MM.1S (cell line): ENCODE data around the gene SPATA6.

Experiments
- DNase-seq: peaks from one replicate; pipeline ENCODE4 v3.0.0-alpha.2; 2015
- H2AFZ ChIP-seq: fragments of 300-600 bp; sonication (generic); 2 replicates; pipeline ENCODE4 v1.6.0; 2016; ENCODE audit warnings: antibody characterized with exemption, low read length
- H3F3A ChIP-seq: fragments of 300-600 bp; sonication (generic); 2 replicates; pipeline ENCODE4 v1.6.1; 2016; ENCODE audit warnings: mild to moderate bottlenecking, antibody characterized with exemption, low read length, moderate library complexity, mixed read lengths; ENCODE audit not compliant: insufficient read depth
- H3K27ac ChIP-seq: fragments of 300-600 bp; sonication (generic); 2 replicates; pipeline ENCODE4 v1.5.1; 2016; ENCODE audit warnings: mild to moderate bottlenecking, low read length
- H3K27me3 ChIP-seq: fragments of 300-600 bp; sonication (generic); replicated peaks from 2 replicates; pipeline ENCODE4 v1.6.0; 2016; ENCODE audit warnings: low read length; ENCODE audit not compliant: insufficient read depth
- H3K36me3 ChIP-seq: fragments of 300-600 bp; sonication (generic); replicated peaks from 2 replicates; pipeline ENCODE4 v1.6.1; 2016; ENCODE audit warnings: mild to moderate bottlenecking, low read length, mixed read lengths; ENCODE audit not compliant: insufficient read depth
- H3K4me1 ChIP-seq: fragments of 300-600 bp; sonication (generic); 2 replicates; pipeline ENCODE4 v1.6.1; 2016; ENCODE audit warnings: low read length, mixed read lengths
- H3K4me2 ChIP-seq: fragments of 300-600 bp; sonication (generic); 2 replicates; pipeline ENCODE4 v1.6.0; 2016; ENCODE audit warnings: low read depth, low read length
- H3K4me3 ChIP-seq: fragments of 300-600 bp; sonication (generic); 2 replicates; pipeline ENCODE4 v1.5.1; 2016; ENCODE audit warnings: low read length, mixed read lengths
- H3K79me2 ChIP-seq: fragments of 300-600 bp; sonication (generic); 2 replicates; pipeline ENCODE4 v1.6.1; 2016; ENCODE audit warnings: mixed run types, low read length, mixed read lengths
- H3K9ac ChIP-seq: fragments of 300-600 bp; sonication (generic); 2 replicates; pipeline ENCODE4 v1.6.1; 2016; ENCODE audit warnings: low read length, mixed read lengths
- H3K9me2 ChIP-seq: fragments of 300-600 bp; sonication (generic); replicated peaks from 2 replicates; pipeline ENCODE4 v1.6.1; 2016; ENCODE audit warnings: mild to moderate bottlenecking, low read length, mixed read lengths; ENCODE audit not compliant: insufficient read depth
- H3K9me3 ChIP-seq: fragments of 300-600 bp; sonication (generic); replicated peaks from 2 replicates; pipeline ENCODE4 v1.6.1; 2016; ENCODE audit warnings: mild to moderate bottlenecking, low read length, mixed read lengths; ENCODE audit not compliant: insufficient read depth
- H4K20me1 ChIP-seq: fragments of 300-600 bp; sonication (generic); 2 replicates; pipeline ENCODE4 v1.6.1; 2016; ENCODE audit warnings: mild to moderate bottlenecking, low read length, moderate library complexity, mixed read lengths; ENCODE audit not compliant: insufficient read depth
- CTCF ChIP-seq: fragments of 300-600 bp; sonication (generic); IDR thresholded peaks from 2 replicates; pipeline ENCODE4 v1.5.1; 2016; ENCODE audit warnings: antibody characterized with exemption, low read length, mixed read lengths
- EZH2 ChIP-seq: fragments of 300-600 bp; sonication (generic); optimal IDR thresholded peaks from 2 replicates; pipeline ENCODE3; 2017; ENCODE audit warnings: low read depth, mild to moderate bottlenecking, antibody characterized with exemption, low read length, mixed read lengths
- EZH2phosphoT487 ChIP-seq: fragments of 300-600 bp; sonication (generic); IDR thresholded peaks from 2 replicates; pipeline ENCODE4 v1.6.1; 2018; ENCODE audit warnings: antibody characterized with exemption, low read length

SPATA6 gene

DNA sequence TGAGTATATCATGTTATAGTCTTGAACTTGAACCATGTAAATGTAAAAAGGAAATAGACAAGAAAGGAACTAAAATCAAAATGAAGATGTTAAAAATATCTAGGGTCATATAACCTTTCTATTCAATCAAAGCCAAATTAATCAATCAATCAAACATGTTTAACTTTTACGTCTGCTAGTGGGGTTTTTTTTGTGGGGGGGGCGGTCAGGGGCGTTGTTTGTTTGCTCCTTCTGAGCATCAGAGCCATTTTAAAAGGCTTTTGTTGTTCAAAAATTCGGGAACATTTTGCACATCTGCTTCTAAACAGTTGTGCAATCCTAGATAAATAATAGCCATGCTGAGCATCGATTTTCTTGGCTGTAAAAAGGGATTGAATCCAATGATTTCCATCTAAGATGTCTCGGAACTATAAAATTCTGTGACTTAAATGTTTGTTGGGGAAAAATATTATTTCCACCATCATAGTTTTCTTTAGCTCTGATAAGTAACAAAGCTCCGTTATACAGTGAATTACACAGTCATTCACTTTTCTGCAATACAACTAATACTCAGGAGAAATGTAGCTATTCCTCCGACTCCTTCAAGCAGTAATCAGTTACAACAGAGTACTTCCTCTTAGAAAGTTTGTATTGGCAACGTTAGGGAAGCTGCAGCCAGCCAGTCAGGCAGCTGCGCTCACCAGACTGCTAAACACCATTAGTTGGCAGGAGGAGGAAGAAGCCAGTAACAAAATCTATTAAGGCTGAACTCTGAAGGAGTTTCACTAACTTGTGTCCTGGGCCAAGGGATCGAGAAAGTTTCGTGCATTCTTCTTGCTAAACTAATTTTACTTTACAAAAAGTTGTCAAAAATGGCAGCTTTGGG lies 2.2 kb downstream of the SPATA6 start:
- no peak overlapping the region for H3K4me3 ChIP-seq
- no peak overlapping the region for H3K4me2 ChIP-seq
- H4K20me1 ChIP-seq = no peaks in the 10 kb centered on the region
- H3F3A ChIP-seq = no peaks in the 10 kb centered on the region
- H2AFZ ChIP-seq = no peak overlapping the region
- H3K27me3 ChIP-seq = no peaks in the 10 kb centered on the region
- no peak for TF ChIP-seq EZH2phosphoT487
- no peak for TF ChIP-seq CTCF
- no peak for TF ChIP-seq EZH2
- H3K9me3 ChIP-seq = no peaks in the 10 kb centered on the region
- no peaks in the 10 kb centered on the region for H3K9me2 ChIP-seq
- no peaks in the 10 kb centered on the region for H3K36me3 ChIP-seq
- H3K27ac ChIP-seq = no peak overlapping the region
- H3K9ac ChIP-seq = no peak overlapping the region
- H3K79me2 ChIP-seq = no peaks in the 10 kb centered on the region
- no peaks in the 10 kb centered on the region for H3K4me1 ChIP-seq
- DNase-seq = no peak

GRCh38 chr1:48466594-48466993 lies 5.4 kb downstream of the SPATA6 start:
- H3K9me2 ChIP-seq = no peaks in the 10 kb centered on the region
- no peaks in the 10 kb centered on the region for H3K36me3 ChIP-seq
- H3K4me2 ChIP-seq = no peak overlapping the region
- H3K4me1 ChIP-seq = no peaks in the 10 kb centered on the region
- H3K9ac ChIP-seq = no peak overlapping the region
- no peak overlapping the region for H2AFZ ChIP-seq
- TF ChIP-seq CTCF (no peak), EZH2phosphoT487 (no peak), EZH2 (no peak)
- no peaks in the 10 kb centered on the region for H3K27me3 ChIP-seq
- H3K4me3 ChIP-seq = no peak overlapping the region
- H3K9me3 ChIP-seq = no peaks in the 10 kb centered on the region
- no peaks in the 10 kb centered on the region for H3F3A ChIP-seq
- no peaks in the 10 kb centered on the region for H4K20me1 ChIP-seq
- H3K27ac ChIP-seq = no peak overlapping the region
- no peaks in the 10 kb centered on the region for H3K79me2 ChIP-seq
- no peak for DNase-seq

GRCh38 chr1:48462716-48463302 lies 9.2 kb downstream of the SPATA6 start:
- no peak for TF ChIP-seq CTCF
- TF ChIP-seq EZH2 = no peak
- no peak for TF ChIP-seq EZH2phosphoT487
- Histone ChIP-seq H3K9me3 (no peaks in the 10 kb centered on the region), H4K20me1 (no peaks in the 10 kb centered on the region), H3K27me3 (no peaks in the 10 kb centered on the region), H3F3A (no peaks in the 10 kb centered on the region), H3K36me3 (no peaks in the 10 kb centered on the region), H3K4me1 (no peaks in the 10 kb centered on the region), H3K27ac (no peak overlapping the region), H3K9me2 (no peaks in the 10 kb centered on the region), H2AFZ (no peak overlapping the region), H3K4me2 (no peak overlapping the region), H3K9ac (no peak overlapping the region), H3K4me3 (no peak overlapping the region), H3K79me2 (no peaks in the 10 kb centered on the region)
- DNase-seq = no peak
